NCI-H82 (cell line): ENCODE results near the gene HSPG2.
A peak's percentile ranks its signal among the peaks of the same experiment; 100 is the strongest.

Experiments used
- DNase-seq: peaks from one replicate; lab custom pipeline; 2025; lab: John Stamatoyannopoulos, UW

HSPG2 gene

DNA sequence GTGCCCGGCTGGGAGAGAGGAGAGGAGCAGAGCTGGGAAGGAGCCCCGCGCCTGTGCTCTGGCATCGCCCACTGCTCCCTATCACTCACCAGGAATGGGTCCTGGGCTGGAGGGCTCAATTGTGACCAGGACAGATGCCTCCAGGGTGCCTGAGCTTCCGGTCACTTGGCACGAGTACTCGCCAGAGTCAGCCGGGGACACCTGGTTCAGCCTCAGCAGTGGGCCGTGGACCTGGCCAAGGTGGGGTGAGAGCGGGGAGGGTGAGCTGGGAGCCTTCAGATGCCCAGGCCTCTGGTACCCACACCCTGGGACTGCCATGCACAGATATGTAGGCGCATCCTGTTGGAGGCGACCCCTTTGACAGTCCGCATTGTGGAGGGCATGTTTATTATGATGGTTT lies 93.9 kb downstream of the HSPG2 start:
- no peak for DNase-seq

DNA sequence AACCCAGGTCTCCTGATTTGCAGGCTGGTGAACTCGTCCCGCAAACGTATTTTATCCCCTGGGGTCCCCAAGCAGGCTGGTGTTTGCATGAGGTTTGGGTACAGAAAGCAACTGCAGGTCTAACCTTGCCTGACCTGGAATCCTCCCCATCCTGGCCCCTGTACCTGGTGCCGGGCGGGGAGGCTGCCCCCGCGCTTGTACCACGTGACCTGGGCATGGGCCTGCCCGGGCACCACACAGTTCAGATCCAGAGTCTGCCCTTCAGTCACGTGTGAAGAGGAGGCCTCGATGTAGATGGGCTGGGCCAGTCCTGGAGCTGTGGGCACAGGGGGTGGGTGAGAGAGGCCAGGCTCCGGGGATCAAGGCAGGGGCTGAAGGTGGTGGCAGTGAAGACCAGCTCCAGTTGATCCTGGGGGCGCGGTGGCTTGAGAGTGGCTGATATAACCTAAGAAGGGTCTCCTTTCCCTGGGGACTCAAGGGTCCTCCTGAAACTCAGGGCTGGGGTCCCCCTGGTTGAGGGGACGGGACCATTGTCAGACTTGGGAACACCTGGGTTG lies 94.4 kb downstream of the HSPG2 start:
- DNase-seq: no peak

DNA sequence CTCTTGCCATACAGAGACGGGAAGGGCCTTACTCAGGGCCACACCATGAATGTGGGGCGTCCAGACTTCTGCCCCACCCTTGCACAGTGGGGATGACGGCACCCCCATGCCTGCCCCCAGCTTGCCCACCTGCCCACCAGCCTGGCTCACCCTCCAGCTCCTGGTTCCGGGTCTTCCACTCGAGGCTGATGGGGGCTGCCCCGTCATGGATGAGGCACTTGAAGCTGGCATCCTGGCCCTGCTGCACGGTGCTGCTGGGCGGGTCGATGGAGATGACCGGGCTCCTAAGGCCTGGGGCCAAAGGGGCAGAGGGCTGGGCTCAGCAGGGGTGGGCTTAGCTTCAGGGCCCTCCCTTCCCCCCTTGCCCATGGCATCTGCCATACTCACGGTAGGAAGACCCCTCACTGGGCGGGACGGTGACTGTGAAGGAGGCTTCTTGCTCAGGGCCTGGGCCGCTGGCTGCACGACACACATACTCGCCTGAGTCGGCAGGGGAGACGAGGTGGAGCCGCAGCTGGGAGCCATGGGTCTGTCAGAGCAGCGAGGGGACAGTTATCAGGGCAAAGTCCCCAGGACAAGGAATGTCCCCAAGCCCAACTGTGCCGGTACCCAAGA lies 95.2 kb downstream of the HSPG2 start:
- no peak for DNase-seq

DNA sequence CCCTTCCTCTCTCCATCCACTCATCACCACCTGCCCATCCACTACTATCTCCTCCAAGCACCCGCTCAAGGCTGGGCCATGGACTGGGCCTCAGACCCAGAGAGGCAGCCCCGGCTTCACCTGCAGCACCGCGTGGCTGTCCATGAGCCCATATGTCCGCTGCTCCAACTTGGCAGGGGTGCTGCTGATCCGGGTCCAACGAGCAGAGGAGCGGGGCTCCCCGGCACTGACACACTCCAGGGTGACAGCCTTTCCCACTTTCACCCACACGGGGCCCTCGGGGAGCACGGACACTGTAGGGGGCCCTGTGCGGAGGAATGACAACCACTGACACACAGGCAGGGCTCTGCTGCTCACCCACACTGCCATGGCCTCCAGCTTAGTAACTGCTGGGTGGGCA lies 96.1 kb downstream of the HSPG2 start:
- no peak for DNase-seq

DNA sequence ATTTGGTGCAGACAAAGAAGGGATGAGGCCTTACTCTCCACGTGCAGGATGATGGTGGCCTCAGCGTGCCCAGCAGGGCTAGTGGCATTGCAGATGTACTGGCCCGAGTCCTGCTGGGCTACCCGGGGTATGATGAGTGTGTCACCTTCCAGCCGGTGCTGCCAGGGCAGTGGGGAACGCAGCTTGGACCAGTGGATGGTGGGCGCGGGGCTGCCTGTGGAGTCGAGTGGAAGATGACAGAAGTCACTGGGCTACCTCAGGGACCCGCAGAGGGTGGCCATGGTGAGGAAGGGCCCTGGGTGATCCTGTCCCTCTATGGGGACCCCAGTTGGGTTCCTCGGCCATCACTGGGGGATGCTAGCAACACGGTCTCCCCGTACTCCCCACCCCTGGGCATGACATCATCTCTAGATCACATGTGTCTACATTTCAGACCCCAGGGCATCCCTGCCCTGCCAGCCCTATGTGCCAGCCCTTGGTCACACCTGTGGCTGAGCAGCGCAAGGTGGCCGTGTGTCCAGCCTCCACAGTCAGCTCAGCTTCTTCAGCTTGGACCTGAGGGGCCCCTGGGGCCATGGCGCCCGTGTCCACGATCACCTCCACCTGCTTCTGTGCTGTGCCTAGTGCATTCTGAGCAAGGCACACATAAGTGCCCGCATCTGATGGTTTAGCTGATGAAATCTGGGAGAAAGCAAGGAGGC lies 97.6 kb downstream of the HSPG2 start:
- no peak for DNase-seq

DNA sequence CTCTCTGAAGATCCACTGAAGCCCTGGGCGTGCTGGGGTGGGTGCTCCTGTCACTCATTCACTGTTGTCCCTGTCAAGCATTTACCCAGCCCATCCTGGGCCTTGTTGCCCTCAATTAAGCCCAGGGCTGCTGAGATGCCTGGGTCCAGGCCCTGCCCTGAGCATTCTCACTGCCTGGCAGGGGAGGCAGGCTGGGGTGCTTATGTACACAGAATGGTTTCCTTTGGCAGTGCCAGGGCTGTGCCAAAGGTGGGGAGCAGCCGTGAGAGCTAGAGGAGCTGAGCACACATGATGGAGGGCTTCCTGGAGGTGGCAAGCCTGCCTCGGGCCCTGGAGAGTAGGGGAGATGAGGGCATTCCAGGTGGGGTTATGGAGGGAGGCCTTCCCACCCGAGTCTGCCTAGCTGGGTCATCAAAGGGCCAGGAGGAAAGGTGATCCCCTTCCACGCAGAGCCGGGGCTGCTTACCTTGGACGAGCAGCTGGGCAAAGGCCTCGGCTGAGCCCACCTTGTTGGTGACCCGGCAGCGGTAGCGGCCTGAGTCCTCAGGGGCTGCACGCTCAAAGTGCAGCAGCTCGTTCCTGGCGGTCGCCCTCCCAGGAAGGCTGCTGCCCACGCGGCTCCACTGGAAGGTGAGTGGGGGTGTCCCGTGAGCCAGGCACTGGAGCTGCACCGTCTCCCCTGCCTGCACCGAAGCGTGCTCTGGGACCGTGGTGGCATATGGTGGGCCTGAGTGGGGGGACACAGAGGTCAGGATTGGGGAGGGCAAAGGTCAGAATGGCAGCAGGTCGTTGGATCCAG lies 98.6 kb downstream of the HSPG2 start:
- no peak for DNase-seq

DNA sequence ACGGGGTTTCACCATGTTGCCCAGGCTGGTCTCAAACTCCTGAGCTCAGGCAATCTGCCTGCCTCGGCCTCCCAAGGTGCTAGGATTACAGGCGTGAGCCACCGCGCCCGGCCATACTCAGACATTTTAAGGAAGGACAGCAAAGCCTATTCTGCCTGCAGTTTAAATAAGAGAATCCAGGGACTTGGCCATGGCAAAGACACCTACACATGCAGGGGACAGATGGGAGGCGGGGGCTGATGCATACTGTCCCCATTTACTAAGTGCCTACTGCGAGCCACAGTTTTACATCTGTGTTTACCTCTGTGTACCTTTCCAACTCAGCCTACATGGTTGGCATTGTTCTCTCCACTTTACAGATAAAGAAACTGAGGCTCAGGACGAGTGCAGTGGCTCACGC lies 99.6 kb downstream of the HSPG2 start:
- DNase-seq: no peak

DNA sequence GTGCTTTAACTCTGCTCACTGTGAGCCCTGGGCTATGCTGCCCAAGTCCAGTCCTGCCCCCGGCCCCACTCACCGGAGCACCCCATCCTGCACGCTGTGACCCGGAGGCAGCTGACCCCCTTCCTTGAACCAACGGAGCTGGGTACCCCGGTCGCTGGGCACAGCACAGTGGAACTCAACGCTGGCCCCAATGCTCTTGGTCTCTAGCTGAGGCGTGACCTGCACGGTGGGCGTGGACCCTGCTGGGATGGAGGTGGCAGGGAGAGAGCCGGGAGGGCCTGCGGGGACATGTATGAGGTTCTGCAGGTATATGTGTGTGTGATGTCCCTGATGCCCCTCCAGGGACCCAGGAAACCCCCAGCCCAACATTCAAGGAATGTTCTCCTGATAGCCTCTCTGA lies 100.4 kb downstream of the HSPG2 start:
- DNase-seq: no peak

DNA sequence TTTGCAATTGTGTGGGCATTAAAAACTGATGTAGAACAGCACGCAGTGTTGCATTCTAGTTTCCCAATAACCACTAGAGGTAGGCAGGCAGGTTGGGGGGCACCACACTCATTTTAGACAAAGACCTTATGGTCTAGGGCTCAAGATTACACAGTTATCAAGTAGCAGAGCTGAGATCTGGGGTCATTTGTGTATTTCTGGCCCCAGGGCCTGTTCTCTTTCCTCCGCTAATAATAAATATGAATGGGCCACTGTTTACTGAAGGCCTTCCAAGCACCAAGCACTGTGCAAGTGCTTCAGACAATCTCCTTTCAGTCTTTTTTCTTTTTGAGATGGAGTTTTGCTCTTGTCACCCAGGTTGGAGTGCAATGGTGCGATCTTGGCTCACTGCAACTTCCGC lies 101.1 kb downstream of the HSPG2 start:
- no peak for DNase-seq

DNA sequence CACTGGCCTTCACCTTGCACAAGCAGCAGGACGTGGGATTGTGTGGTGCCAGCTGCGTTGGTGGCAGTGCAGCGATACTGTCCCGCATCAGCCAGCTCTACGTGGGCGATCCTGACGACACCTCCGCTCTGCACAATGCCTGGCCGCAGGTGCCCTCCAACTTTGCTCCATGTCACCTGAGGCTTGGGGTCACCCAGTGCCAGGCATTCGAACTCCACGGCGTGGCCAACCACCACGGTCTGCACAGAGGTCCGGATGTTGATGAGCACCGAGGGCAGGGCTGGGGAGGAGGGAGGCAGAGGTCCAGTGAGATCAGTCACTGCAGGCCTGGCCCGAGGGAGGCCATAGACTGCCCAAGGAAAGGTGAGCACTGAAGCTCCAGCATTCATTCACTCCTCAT lies 102.4 kb downstream of the HSPG2 start:
- no peak for DNase-seq

DNA sequence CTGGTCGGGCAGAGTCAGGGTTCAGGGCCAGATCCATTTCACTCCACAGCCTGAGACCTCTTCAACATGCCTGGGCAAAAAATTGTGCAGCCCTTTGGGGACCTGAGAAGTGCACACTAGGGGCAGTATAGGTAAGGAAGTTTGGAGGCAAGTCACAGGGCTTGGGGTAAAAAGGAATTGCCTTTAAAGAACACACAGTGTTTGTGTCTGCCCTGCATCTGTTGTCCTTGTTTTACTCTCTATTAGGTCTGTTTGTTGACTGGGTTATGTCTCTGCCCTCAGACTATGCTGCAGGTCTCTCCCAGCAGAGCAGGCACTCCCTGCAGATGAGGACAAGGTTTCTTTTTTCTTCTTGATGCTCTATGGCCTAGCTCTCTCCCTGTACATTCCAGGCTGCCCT lies 103.0 kb downstream of the HSPG2 start:
- DNase-seq: no peak

DNA sequence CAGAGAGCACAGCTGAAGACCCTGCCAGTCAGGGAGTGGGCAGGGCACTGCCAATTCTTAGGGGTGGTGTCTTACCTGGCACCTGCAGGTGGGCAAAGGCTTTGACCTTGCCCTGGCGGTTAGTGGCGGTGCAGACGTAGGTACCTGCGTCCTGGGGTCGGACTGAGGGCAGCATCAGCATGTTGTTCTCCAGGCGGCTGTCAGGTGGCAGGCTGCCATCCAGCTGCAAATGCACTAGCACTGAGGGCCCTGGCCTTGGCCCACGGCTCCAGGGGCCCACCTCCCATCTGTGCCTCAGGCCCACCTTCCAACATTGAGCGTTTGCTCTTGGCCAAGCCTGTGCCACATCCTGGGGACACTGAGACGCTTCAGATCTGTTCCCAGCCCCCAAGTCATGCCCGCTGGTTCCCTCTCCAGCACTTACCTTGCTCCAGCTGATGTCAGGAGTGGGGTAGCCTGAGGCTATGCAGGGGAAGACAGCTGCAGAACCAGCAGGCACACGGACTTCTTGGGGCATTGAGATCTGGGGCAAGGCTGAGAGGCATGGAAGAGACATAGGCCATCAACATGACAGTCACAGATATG lies 103.6 kb downstream of the HSPG2 start:
- no peak for DNase-seq

DNA sequence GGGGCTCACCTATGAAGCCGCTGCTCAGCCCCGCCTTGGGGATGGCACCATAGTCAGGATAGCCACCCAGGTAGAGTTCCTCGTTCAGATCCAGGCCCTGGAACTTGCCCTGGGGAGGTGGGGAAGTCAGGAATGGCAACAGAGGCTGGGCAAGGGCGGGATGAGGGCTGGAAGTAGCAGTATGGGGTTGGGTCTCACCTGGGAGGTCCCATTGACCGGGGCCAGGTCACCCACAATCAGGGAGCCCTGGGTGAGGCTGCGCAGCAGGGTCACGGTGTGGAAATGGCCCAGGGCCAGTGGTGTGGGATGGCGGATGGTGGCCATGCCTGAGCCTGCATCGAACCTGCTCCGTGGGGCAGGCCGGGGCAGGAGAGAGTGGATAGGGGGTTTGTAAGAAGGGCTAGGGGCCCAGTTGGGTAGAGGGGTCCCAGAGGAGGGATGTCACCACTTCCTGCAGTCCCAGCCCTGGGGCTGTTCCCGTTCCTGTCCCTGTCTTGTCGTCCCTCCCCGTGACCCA lies 105.6 kb downstream of the HSPG2 start:
- DNase-seq: no peak

DNA sequence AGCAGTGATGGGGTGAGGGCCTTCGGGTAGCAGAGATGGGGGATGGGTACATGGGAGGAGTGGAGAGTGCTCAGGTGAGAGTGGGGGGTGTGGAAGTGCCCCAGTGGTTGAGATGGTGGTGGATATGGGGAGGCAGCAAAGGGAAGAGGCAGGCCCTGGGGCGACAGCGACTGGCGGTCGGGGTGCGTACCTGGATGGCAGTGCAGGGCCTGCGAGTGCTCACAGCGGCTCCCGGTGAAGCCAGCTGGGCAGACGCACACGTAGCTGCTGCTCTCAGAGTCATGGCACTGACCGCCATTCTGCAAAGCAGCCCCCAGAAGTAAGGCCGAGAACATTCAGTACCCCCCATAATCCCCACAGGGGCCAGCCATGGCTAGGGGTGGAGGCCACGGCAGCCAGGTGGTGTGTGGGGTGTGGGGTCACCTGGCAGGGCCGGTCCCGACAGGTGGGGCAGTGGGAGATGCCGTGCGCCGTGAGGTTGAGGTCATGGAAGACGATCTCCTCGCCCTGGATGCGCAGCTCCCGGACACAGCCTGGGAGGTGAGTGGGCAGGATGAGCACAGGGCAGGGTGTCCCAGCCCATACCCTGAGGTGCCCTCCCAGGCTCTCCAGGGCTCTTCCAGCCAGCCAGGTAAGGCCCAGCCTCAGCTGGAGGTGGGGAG lies 106.2 kb downstream of the HSPG2 start:
- DNase-seq: no peak

DNA sequence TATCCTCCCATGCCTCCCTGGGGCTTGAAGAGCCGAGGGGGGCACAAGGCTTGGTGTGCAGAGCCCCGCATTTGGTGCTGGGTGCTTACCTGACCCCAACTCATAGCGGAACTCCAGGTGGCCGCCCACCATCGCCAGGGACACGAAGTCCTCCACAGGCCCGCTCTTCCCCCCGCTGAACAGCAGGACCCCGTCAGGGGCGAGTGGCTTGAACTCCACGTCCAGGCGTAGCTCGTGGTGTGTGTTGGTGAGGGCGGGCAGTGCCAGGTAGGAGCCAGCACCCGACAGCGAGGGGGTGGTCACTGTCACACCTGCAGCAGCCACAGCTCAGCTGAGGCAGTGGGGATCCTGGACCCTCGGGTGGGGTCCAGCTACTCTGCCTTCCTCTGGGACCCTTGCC lies 107.8 kb downstream of the HSPG2 start:
- DNase-seq: no peak

DNA sequence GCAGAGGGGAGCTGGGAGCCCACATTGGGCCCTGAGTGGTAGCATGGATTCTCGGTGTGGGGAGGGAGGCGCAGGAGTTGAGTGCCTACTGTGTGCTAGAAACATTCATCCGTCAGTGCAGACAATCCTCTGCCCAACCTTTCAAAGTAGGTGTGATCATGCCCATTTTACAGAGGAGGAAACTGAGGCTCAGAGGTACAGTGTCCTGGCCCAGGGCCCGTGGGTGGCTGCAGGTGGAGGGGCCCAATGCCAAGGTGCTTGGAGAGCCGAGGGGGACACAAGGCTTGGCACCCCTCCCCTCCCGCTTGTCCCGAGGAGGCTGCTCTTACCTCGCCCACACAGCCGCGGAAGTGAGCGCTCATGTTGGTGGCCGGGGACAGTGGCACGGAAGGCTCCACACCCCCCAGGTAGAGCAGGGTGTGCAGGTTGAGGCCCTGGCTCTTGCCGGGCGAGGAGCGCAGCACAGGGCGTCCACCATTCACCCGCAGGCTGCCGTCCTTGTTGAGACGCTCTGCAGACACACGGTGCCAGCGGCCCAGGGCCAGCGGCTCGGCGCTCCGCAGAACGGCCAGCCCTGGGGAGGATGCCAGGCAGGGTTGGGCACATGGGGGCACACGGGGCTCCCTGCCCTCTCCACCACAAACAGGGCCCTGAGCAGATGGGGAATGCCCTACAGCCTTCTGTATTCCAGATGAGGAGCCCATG lies 108.5 kb downstream of the HSPG2 start:
- no peak for DNase-seq

DNA sequence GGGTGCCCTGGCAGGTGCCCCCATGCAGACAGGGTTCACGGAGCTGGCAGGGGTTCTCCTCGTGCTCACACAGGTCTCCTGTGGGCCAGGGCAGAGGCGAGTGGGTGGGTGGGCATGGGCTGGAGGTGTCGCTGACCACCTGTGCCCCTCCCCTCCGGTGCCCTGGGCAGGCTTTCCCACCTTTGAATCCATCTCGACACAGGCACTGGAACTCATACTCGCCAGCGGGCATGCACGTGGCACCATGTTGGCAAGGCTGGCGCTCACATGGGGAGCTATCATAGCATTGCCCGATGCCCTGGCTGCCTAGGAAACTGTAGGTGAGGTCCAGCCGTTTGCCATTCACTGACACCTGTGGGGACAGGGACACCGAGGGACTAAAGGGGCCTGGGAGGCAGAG lies 109.0 kb downstream of the HSPG2 start:
- no peak for DNase-seq

DNA sequence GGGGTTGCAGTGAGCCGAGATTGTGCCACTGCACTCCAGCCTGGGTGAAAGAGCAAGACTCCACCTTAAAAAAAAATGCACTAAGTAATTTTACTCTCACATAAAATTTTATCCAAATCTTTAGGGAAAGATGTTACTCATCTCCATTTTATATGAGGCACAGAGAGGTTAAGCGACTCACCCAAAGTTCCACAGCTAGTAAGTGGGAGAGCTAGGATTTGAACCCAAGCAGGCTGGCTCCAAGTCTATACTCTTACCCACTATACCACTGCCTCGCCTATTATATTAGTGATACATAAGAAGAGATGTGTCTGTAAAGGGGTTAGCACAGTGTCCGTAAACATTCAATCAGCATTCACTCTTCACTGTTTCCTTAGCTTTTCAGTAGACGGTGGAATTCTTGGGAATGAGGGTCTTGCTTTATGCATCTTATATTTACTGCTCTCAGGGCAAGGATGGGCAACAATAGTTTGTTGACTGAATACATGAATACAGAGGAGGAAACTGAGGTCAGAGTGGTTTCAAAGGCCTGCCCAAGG lies 109.9 kb downstream of the HSPG2 start:
- DNase-seq: no peak

DNA sequence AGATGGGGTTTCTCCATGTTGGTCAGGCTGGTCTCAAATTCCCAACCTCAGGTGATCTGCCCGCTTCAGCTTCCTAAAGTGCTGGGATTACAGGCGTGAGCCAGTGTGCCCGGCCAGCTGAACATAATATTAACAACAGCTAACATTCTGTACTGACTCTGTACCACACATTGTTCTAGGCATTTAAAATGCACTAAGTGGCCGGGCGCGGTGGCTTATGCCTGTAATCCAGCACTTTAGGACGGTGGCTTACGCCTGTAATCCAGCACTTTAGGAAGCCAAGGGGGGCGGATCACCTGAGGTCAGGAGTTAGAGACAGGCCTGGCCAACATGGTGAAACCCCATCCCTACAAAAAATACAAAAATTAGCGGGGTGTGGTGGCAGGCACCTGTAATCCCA lies 110.4 kb downstream of the HSPG2 start:
- peak; percentile 81 for DNase-seq

DNA sequence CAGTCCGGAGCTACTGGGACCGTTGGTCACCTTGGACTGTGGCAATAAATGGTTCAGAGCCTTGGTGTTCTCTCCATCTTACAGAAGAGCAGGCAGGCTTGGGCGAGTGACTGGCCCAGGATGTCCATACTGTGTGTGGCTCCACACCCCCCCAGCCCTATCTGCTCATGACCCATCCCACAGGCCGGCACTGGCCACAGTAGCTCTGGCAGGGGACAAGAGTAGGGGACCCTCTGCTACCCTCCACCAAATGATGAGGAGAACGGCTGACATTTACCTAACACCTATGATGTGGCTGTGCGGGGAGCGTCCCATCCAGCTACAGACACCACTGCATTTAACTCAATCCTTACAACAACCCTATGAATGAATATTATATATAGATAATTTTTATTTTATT lies 111.7 kb downstream of the HSPG2 start:
- no peak for DNase-seq

DNA sequence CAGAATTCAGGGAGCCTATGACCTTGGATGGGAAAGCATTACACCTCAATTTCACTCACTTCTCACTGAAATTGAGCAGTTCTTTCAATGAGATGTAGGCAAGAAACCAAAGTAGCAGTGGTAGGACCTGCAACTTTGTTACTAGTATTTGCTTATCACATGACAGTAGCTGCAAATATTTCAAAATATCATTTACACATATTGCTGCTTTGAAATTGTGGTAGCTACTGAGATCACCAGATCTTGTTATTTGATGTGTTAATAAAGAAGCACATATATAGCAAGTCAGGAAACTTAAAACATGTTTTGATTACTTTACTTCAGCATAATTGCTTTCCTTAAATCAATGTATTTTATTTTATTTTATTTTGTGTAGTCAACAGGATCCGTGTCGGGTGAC lies 112.2 kb downstream of the HSPG2 start:
- no peak for DNase-seq
